Measurements from ENCODE around the gene POMC. TPM values are rescaled to one million over a fixed set of nuclear protein-coding genes. Genes with fewer than 3 reads are reported as not detected.

POMC gene
- total and polyA plus RNA-seq, 2 of the 13 experiments (the other 11 are each of a cell fraction or from before 2014, with no cell fraction given) = not detected

DNA sequence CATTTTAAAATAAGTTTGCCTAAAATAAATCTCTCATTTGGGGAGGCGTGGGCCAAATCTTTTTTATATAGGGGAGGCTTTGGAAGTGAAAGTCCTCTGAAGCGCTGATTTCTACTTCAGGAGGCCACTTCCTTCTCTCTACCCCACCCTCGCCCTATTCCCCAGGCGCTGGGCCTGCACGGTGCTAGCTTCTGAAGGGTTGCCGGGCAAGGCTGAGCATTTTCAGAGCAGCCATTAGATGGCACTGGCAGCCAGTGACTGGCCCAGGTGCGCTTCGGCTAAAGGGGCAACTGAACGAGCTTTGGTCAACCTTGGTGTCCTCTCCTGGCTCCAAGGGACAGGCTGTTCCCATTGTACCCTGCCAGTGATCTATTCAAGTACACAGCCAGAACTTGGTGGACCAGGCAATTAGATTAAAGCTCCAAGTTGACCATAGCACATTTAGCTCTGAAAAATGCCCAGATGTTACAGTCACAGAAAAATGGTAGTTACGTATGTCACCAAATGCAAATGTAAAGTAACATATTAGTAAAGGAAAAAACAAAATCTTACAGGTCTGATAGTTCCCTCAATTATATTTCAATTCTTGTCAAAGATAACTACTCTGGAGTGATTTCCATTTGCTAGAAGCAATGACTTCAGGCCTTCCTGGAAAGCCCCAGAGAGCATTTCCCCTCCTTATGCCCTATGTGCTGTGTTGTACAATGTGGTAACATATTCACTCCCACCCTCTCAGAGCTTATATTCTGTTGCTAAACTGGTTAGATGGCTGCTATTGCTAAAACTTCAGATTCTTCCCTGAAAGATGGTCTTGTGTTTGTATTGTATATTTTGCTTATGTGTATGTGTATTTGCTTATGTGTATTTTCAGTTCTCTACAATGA is 2.1 kb downstream of the POMC start (continued):
- TF ChIP-seq ZSCAN5A (CRISPR knock-in tag; IDR thresholded peaks at IDR 0.05; ENCODE audit: borderline replicate concordance) (no peak), KDM2A (CRISPR knock-in tag; IDR thresholded peaks at IDR 0.05; ENCODE audit: borderline replicate concordance, low read depth) (peak; percentile 35; the same call in 1 of the 2 replicates), BATF2 (CRISPR knock-in tag; IDR thresholded peaks at IDR 0.05) (no peak), ZNF101 (CRISPR knock-in tag; IDR thresholded peaks at IDR 0.05; ENCODE audit: borderline replicate concordance, low read depth) (no peak), FOSL2 (CRISPR knock-in tag; IDR thresholded peaks at IDR 0.05) (peak; percentile 23; the same call in 1 of the 2 replicates), SOX6 (IDR thresholded peaks at IDR 0.05) (no peak), SOX6 (CRISPR knock-in tag; IDR thresholded peaks at IDR 0.05) (no peak), ZNF720 (CRISPR knock-in tag; IDR thresholded peaks at IDR 0.05) (no peak), JUN (CRISPR knock-in tag; IDR thresholded peaks at IDR 0.05) (no peak), NFAT5 (CRISPR knock-in tag; IDR thresholded peaks at IDR 0.05) (no peak), SRY (CRISPR knock-in tag; IDR thresholded peaks at IDR 0.05) (no peak), ISX (CRISPR knock-in tag; conservative IDR thresholded peaks at IDR 0.05) (no peak), SSRP1 (CRISPR knock-in tag; IDR thresholded peaks at IDR 0.05) (no peak)
- TF ChIP-seq, protein P1, sequence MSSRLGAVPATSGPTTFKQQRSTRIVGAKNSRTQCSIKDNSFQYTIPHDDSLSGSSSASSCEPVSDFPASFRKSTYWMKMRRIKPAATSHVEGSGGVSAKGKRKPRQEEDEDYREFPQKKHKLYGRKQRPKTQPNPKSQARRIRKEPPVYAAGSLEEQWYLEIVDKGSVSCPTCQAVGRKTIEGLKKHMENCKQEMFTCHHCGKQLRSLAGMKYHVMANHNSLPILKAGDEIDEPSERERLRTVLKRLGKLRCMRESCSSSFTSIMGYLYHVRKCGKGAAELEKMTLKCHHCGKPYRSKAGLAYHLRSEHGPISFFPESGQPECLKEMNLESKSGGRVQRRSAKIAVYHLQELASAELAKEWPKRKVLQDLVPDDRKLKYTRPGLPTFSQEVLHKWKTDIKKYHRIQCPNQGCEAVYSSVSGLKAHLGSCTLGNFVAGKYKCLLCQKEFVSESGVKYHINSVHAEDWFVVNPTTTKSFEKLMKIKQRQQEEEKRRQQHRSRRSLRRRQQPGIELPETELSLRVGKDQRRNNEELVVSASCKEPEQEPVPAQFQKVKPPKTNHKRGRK (CRISPR knock-in tag; IDR thresholded peaks at IDR 0.05) = no peak
- TF ChIP-seq, protein P2, sequence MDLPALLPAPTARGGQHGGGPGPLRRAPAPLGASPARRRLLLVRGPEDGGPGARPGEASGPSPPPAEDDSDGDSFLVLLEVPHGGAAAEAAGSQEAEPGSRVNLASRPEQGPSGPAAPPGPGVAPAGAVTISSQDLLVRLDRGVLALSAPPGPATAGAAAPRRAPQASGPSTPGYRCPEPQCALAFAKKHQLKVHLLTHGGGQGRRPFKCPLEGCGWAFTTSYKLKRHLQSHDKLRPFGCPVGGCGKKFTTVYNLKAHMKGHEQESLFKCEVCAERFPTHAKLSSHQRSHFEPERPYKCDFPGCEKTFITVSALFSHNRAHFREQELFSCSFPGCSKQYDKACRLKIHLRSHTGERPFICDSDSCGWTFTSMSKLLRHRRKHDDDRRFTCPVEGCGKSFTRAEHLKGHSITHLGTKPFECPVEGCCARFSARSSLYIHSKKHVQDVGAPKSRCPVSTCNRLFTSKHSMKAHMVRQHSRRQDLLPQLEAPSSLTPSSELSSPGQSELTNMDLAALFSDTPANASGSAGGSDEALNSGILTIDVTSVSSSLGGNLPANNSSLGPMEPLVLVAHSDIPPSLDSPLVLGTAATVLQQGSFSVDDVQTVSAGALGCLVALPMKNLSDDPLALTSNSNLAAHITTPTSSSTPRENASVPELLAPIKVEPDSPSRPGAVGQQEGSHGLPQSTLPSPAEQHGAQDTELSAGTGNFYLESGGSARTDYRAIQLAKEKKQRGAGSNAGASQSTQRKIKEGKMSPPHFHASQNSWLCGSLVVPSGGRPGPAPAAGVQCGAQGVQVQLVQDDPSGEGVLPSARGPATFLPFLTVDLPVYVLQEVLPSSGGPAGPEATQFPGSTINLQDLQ (CRISPR knock-in tag; IDR thresholded peaks at IDR 0.05) = no peak

Data from HepG2 (cell line).